GM10266 (cell line): ENCODE measurements around the gene TRDMT1.

Source experiments
- DNase-seq: peaks from one replicate; pipeline ENCODE4 v3.0.0; 2012; ENCODE audit errors: extremely low spot score
- TF ChIP-seq, protein P1 (sequence below): IDR thresholded peaks from 2 replicates; pipeline ENCODE4 v1.5.1; 2012; ENCODE audit warnings: mild to moderate bottlenecking, low read depth; ENCODE audit not compliant: control insufficient read depth, insufficient read depth; ENCODE audit errors: missing control alignments

TRDMT1 gene

DNA sequence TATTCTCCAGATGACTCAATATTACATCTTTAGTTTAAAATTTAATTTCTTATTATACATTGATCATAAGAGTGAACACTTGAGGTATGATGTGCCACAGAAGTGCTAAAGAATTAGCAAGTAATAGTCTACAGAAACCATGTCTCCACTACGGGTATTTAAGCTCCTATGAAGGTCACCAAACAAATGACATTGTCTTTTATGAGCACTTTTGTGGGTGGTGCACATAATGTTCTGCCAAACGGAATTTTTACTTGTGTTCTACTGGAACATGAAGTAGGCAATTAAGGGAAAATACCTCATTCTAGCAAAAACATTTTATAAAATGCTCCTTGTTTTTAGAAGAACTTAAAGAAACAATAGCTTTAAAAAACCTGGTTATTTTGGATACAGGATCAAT is 44.4 kb downstream of the TRDMT1 start:
- TF ChIP-seq, protein P1, sequence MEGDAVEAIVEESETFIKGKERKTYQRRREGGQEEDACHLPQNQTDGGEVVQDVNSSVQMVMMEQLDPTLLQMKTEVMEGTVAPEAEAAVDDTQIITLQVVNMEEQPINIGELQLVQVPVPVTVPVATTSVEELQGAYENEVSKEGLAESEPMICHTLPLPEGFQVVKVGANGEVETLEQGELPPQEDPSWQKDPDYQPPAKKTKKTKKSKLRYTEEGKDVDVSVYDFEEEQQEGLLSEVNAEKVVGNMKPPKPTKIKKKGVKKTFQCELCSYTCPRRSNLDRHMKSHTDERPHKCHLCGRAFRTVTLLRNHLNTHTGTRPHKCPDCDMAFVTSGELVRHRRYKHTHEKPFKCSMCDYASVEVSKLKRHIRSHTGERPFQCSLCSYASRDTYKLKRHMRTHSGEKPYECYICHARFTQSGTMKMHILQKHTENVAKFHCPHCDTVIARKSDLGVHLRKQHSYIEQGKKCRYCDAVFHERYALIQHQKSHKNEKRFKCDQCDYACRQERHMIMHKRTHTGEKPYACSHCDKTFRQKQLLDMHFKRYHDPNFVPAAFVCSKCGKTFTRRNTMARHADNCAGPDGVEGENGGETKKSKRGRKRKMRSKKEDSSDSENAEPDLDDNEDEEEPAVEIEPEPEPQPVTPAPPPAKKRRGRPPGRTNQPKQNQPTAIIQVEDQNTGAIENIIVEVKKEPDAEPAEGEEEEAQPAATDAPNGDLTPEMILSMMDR = no peak
- DNase-seq = no peak

- TF ChIP-seq, protein P1 = no peak
These were observed 45.6 kb downstream of the TRDMT1 start for GRCh38 chr10:17155826-17156225.

DNA sequence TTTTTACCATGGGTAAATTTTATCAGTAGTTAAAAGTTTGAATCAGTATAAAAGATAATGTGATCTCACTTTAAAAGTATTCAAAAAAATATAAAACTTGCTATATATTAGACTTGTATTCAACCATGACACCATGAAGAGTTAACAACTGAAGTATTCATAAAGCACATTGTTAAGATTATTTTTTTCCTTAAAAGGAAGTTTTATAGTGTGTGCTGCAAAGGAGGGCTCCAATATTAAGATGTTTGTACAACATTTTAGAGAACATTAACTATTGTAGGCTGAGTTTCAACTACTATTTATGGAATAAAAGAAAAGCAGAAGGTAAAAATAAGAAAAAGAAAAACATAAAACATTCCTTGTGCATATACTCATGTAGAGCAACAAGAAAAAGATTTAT is 47.4 kb downstream of the TRDMT1 start:
- TF ChIP-seq, protein P1 = no peak
- no peak for DNase-seq

More at GRCh38 chr10:17155826-17156225, 45.6 kb downstream of the TRDMT1 start:
- DNase-seq = no peak

GRCh38 chr10:17153321-17153720 is 48.2 kb downstream of the TRDMT1 start:
- no peak for DNase-seq
- TF ChIP-seq, protein P1 = no peak

DNA sequence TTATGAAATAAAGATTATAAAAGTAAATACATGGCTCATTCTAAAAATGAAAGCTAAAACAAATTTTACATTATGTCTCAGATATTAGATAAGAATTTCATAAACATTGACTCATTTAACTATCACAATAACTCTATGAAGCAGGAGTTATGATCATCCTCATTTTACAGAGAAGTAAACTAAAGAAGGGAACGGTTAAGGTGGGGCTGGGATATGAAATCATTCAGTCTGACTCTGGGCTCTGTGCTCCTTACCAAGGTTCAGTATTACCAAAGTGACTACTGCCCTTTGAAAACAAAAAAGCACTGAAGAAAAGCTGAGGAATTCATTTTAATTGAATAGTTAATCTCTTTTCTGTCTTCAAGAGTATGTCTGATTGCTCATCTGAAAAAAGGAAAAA is 49.8 kb downstream of the TRDMT1 start:
- DNase-seq = no peak
- TF ChIP-seq, protein P1 = no peak

DNA sequence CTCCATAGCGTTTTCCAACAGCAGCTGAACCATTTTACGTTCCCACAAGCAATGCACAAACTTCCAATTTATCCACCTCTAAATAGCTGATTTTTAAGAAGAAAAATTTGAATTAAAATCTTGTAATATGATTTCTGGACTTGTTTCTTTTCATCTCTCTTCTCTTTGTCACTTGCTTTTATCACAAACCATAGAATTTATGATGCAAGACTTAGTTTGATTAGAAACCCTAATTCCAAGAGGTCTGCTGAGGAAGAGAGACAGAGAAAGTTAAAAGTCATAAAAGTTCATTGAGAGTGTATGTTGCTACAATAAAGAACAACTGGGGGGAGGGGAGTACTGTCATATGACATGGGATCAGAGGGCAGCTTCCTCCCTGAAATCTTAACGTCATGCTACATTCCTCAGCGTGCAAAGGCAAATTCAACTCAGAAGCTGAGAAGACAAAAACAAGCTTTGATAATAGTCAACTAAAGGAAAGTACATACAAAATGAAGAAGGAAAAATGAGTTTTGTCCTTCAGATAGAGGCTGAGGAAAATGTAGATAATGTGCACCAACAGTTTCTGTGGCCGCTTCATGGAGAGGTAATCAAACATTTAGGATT is 53.5 kb downstream of the TRDMT1 start:
- TF ChIP-seq, protein P1 = no peak
- DNase-seq = no peak

DNA sequence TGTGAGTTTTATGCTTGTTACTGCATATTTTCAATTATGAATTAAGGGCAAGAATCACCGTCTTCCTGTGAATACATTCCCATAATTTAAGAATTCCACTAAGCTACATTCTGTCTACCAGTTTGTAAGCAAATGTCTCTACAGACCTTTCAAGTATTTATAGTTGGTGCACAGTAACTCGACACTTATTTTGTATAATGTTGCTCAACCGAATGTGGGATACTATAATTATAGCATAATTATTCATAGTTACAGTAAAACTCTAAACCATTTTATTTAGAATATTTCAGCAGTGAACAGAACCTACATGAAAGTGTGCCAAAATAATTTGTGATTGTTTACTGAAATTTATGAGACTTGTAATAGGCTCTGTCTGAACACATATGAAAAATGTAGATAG is 54.6 kb downstream of the TRDMT1 start:
- TF ChIP-seq, protein P1 = no peak
- DNase-seq = no peak
